Large intestine (tissue), 3 donors: ENCODE measurements around the gene DIP2C. TPM values are rescaled to one million over a fixed set of nuclear protein-coding genes. Genes with fewer than 3 reads are reported as not detected.

ENCODE experiments used
- DNase-seq, 2 donors: peaks; one replicate each; pipeline versions ENCODE4 v3.0.0 to v3.0.0-alpha.2; 2013
- H3K27ac ChIP-seq: one replicate; pipeline ENCODE4 v1.5.1; 2013; ENCODE audit warnings: low read length
- H3K27me3 ChIP-seq: 2 replicates; pipeline ENCODE4 v1.6.1; 2013; ENCODE audit warnings: low read length; ENCODE audit not compliant: control insufficient read depth, insufficient read depth
- H3K36me3 ChIP-seq: 2 replicates; pipeline ENCODE4 v1.6.1; 2013; ENCODE audit warnings: low read length; ENCODE audit not compliant: control insufficient read depth, insufficient read depth
- H3K4me1 ChIP-seq: one replicate; pipeline ENCODE4 v1.6.1; 2013; ENCODE audit warnings: low read length; ENCODE audit not compliant: control insufficient read depth, insufficient read depth
- H3K4me3 ChIP-seq: one replicate; pipeline ENCODE4 v1.5.1; 2013; ENCODE audit warnings: low read length
- H3K9me3 ChIP-seq: one replicate; pipeline ENCODE4 v1.6.1; 2013; ENCODE audit warnings: mild to moderate bottlenecking, low read depth, low read length, moderate library complexity; ENCODE audit not compliant: control insufficient read depth
- WGBS: methylation state at CpG from one replicate; pipeline ENCODE4 v1.1.5; 2013; ENCODE audit warnings: low lambda C conversion rate; ENCODE audit not compliant: insufficient coverage; 5-methylcytosine and 5-hydroxymethylcytosine counted together
- polyA plus RNA-seq: library from polyadenylated mRNA; unstranded; fragments of 120-200 nt; gene quantifications from one replicate; pipeline ENCODE4 v1.2.1, GENCODE V29; 2013

The DIP2C gene
- polyA plus RNA-seq, 1 donor = 16.5 TPM

DNA sequence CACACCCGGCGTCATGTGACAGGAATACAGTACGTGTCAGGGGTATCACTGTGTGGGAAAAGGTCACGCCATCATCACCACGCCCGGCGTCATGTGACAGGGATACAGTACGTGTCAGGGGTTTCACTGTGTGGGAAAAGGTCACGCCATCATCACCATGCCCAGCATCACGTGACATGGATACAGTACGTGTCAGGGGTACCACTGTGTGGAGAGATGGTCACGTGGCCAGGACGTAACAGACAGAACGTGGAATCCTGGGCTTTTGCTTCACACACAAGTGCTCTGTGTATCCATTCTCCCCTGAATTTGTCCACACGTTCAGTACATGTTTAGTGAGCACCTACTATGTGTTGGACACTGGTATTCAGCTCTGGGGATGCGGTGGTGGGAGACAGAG lies 34.5 kb upstream of the DIP2C start:
- WGBS = no CpG with 5 or more reads among the region's 16 CpGs
- no peaks in the 10 kb centered on the region for H3K36me3 ChIP-seq
- H3K4me1 ChIP-seq = no peaks in the 10 kb centered on the region

DNA sequence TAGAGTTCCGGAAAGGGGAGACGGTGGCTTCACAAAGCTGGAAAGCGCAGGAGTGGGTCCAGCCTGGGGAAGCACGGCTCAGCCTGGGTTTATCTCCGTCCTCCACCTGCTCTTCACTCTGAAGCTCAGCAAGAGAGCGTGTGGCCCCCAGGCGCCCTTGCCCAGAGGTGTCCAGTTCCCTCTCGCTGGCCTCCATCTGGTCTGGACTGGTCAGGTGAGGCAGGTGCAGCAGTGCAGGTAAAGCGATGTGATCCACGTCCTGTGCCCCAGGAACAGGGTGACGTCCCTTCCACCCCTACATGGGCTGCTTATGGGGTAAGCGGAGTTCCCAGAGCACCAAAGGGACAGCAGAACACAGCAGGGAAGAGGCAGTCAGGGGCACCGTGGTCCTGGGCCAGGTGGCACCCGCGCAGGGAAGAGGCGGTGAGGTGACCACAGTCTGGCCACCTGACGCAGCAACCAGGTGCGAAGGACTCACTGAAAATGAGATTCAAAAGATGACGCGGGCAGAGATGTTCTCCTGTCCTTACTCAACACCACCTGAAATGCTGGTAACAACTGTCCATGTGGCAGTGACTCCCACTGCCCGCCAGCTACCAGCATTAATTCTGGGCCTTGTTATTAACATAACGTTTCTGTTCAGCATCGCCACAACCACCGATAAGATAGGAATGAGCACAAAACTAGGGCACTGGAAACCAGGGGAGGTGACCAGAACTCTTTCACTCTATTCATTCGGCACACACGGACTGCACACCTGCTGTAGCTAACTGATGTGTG lies 33.0 kb upstream of the DIP2C start:
- Histone ChIP-seq H3K27ac (no peak overlapping the region), H3K4me3 (no peak overlapping the region), H3K36me3 (no peaks in the 10 kb centered on the region), H3K9me3 (peaks cover 3% of the 10 kb centered on the region), H3K27me3 (no peaks in the 10 kb centered on the region), H3K4me1 (no peaks in the 10 kb centered on the region)
- DNase-seq = no peak
- 0% methylated on average over 1 of the region's 26 CpGs for WGBS

More for the DNA sequence above, 34.5 kb upstream of the DIP2C start:
- Histone ChIP-seq H3K4me3 (no peak overlapping the region), H3K27ac (no peak overlapping the region), H3K9me3 (peaks cover 3% of the 10 kb centered on the region), H3K27me3 (no peaks in the 10 kb centered on the region)
- DNase-seq = no peak

GRCh38 chr10:718143-718700 lies 28.8 kb upstream of the DIP2C start:
- no peak for DNase-seq
- Histone ChIP-seq H3K27me3 (no peaks in the 10 kb centered on the region), H3K27ac (no peak overlapping the region), H3K4me1 (peaks cover 2% of the 10 kb centered on the region), H3K4me3 (no peak overlapping the region), H3K36me3 (no peaks in the 10 kb centered on the region), H3K9me3 (peaks cover 3% of the 10 kb centered on the region)
- no CpG with 5 or more reads among the region's 6 CpGs for WGBS

GRCh38 chr10:717458-717857 lies 28.0 kb upstream of the DIP2C start:
- Histone ChIP-seq H3K36me3 (no peaks in the 10 kb centered on the region), H3K4me1 (peaks cover 10% of the 10 kb centered on the region), H3K27ac (no peak overlapping the region), H3K9me3 (peaks cover 2% of the 10 kb centered on the region), H3K27me3 (no peaks in the 10 kb centered on the region), H3K4me3 (no peak overlapping the region)
- no CpG with 5 or more reads among the region's 11 CpGs for WGBS
- DNase-seq = no peak

GRCh38 chr10:716821-717220 lies 27.4 kb upstream of the DIP2C start:
- H3K27ac ChIP-seq = no peak overlapping the region
- no peaks in the 10 kb centered on the region for H3K27me3 ChIP-seq
- H3K36me3 ChIP-seq = no peaks in the 10 kb centered on the region
- H3K9me3 ChIP-seq = no peaks in the 10 kb centered on the region
- H3K4me1 ChIP-seq = peaks cover 10% of the 10 kb centered on the region
- whole genome bisulfite sequencing = 81% methylated on average over 3 of the region's 5 CpGs
- DNase-seq = peak; percentile 26 to 53
- H3K4me3 ChIP-seq = no peak overlapping the region

GRCh38 chr10:714214-714613 lies 24.7 kb upstream of the DIP2C start:
- no peaks in the 10 kb centered on the region for H3K9me3 ChIP-seq
- H3K4me1 ChIP-seq = peaks cover 10% of the 10 kb centered on the region
- 83% methylated on average over 1 of the region's 3 CpGs for WGBS
- H3K4me3 ChIP-seq = no peak overlapping the region
- no peak for DNase-seq
- H3K27ac ChIP-seq = no peak overlapping the region
- no peaks in the 10 kb centered on the region for H3K36me3 ChIP-seq
- H3K27me3 ChIP-seq = no peaks in the 10 kb centered on the region

- Histone ChIP-seq H3K4me1 (peaks cover 10% of the 10 kb centered on the region), H3K36me3 (no peaks in the 10 kb centered on the region), H3K27me3 (no peaks in the 10 kb centered on the region), H3K9me3 (no peaks in the 10 kb centered on the region), H3K27ac (peak overlapping the region; percentile 60), H3K4me3 (no peak overlapping the region)
- WGBS = 50% methylated on average over 1 of the region's 2 CpGs
- peak in 1 of 2 donors; percentile 19 for DNase-seq
These were observed 23.1 kb upstream of the DIP2C start for GRCh38 chr10:712575-712974.

DNA sequence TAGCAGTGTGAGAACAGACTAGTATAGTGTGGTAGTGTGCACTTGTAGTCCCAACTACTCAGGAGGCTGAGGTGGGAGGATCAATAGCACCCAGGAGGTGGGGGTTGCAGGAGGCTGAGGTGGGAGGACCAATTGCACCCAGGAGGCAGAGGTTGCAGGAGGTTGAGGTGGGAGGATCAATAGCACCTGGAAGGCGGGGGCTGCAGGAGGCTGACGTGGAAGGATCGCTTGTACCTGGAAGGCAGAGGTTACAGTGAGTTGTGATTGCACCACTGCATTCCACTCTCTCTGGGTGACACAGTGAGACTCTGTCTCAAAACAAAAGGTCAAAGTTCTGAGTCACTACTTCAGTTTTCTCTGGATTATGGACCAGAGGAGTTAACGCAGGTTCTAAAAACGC lies 22.6 kb upstream of the DIP2C start:
- H3K27me3 ChIP-seq = no peaks in the 10 kb centered on the region
- no peak overlapping the region for H3K4me3 ChIP-seq
- H3K9me3 ChIP-seq = no peaks in the 10 kb centered on the region
- WGBS = no CpG with 5 or more reads among the region's 5 CpGs
- DNase-seq = peak; percentile 90 to 93
- peaks cover 10% of the 10 kb centered on the region for H3K4me1 ChIP-seq
- H3K27ac ChIP-seq = peak overlapping the region; percentile 60
- H3K36me3 ChIP-seq = no peaks in the 10 kb centered on the region

DNA sequence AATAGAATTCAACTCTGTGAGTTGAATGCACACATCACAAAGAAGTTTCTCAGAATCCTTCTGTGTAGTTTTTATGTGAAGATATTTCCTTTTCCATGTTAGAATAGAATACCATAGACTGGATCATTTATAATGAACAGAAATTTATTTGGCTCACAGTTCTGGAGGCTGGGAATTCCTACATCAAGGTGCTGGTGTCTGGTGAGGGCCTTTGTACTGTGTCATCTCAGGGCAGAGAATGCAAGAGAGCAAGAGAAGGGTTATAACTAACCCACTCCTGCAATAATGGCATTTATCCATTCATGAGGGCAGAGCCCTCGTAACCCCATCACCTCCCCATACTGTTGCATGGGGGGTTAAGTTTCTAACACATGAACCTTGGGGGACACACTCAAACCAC lies 18.4 kb upstream of the DIP2C start:
- H3K27ac ChIP-seq = no peak overlapping the region
- no peaks in the 10 kb centered on the region for H3K9me3 ChIP-seq
- no peak for DNase-seq
- H3K4me1 ChIP-seq = peaks cover 5% of the 10 kb centered on the region
- H3K4me3 ChIP-seq = no peak overlapping the region
- H3K27me3 ChIP-seq = peaks cover 3% of the 10 kb centered on the region
- no CpG with 5 or more reads among the region's 1 CpG for WGBS
- no peaks in the 10 kb centered on the region for H3K36me3 ChIP-seq

DNA sequence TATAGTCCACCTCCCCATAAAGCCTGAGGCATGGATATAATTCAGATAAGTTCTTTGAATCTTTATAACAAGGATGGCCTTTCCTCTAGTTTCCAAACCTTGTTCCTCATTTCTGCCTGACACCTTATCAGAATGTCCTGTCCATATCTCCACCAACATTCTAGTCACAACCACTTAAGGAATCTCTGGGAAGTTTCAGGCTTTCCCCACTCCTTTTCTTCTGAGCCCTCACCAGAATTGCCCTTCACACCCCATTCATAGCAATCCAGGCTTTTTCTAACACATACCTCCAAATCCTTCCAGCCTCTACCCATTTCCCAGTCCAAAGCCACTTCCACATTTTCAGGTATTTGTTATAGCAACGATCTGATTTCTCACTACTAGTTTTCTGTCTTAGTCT lies 18.0 kb upstream of the DIP2C start:
- DNase-seq = no peak
- H3K9me3 ChIP-seq = no peaks in the 10 kb centered on the region
- peaks cover under 1% of the 10 kb centered on the region for H3K4me1 ChIP-seq
- 100% methylated on average over 1 of the region's 1 CpG for WGBS
- H3K36me3 ChIP-seq = no peaks in the 10 kb centered on the region
- H3K27me3 ChIP-seq = peaks cover 3% of the 10 kb centered on the region
- no peak overlapping the region for H3K27ac ChIP-seq
- no peak overlapping the region for H3K4me3 ChIP-seq

GRCh38 chr10:703118-703517 lies 13.7 kb upstream of the DIP2C start:
- Histone ChIP-seq H3K27me3 (peaks cover 6% of the 10 kb centered on the region), H3K36me3 (no peaks in the 10 kb centered on the region), H3K4me1 (no peaks in the 10 kb centered on the region), H3K9me3 (no peaks in the 10 kb centered on the region), H3K27ac (no peak overlapping the region), H3K4me3 (no peak overlapping the region)
- no peak for DNase-seq
- no CpG with 5 or more reads among the region's 1 CpG for WGBS
